Stimulated activated naive CD4-positive, alpha-beta T cell treated with Interleukin-2 at 50 U/mL for 16 hours (primary cell): ENCODE results near the gene PASK.

Source experiments
- DNase-seq: peaks from one replicate; lab custom pipeline; 2025; lab: John Stamatoyannopoulos, UW

The PASK gene

DNA sequence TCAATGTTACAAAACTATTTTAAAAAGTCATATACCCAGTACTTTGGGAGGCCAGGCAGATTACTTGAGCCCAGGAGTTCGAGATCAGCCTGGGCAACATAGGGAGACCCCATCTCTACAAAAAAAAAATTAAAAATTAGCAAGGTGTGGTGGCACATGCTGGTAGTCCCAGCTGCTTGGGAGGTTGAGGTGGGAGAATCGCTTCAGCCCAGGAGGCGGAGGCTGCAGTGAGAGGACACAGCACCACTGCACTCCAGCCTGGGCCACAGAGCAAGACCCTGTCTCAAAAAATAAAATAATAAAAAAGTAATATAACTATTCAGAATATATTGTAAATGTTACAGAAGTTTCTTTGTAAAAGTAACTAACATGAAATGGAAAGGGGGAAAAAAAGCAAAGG lies 1.9 kb downstream of the PASK start:
- no peak for DNase-seq

DNA sequence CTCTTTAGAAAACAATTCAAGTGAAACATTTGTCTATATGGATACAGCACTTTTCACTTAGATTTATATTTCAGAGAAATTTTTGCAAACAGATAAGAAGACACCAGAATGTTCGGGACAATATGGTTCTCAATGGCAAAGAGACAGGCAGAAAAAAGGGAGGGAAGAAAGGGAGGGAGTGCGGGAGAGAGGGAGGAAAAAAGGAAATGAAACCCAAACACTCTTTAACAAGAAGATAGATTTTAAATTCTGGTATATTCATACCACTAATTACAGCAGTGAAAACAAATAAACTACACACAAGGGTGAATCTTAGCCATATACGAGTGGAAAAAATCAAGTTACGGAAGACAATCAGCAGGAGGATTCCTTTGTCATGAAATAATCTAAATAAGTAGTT lies 3.0 kb downstream of the PASK start:
- DNase-seq = no peak

DNA sequence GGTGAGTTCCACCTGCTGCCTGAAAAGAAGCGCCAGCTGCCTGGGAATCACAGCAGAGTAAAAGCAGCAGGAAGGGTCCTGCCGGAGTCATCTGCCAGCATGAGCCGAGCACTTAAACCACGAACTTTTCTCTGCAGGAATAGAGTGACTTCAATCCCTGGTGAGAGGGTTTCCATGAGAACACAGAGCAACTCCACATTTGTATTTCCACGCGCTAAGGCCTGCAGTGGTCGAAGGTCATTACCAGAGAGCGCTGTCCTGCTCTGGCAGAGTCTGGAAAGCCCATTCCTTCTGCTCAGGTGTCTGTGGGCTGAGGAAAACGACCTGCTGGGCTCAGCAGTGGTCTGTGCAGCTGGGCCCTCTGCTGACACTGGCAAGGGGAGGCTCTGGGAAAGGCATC lies 6.7 kb downstream of the PASK start:
- no peak for DNase-seq

DNA sequence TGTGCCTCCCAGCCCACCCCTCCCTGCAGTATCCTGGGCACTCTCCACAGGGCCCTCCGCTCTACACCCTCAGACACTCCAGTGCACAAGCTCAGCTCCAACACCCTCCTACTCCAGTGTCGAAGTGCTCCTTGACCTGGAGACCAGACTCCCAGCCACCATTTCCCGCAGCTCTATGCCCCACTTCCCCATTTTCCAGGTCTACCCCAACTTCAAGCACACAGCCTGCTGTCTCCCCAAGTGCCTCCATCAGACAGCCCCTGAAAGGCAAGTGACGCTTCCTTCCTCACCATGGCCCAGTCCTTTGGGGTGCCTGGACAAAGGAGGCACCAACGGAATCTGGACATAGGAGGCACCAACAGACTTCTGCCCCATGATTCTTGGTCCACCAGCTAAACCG lies 7.2 kb downstream of the PASK start:
- no peak for DNase-seq

DNA sequence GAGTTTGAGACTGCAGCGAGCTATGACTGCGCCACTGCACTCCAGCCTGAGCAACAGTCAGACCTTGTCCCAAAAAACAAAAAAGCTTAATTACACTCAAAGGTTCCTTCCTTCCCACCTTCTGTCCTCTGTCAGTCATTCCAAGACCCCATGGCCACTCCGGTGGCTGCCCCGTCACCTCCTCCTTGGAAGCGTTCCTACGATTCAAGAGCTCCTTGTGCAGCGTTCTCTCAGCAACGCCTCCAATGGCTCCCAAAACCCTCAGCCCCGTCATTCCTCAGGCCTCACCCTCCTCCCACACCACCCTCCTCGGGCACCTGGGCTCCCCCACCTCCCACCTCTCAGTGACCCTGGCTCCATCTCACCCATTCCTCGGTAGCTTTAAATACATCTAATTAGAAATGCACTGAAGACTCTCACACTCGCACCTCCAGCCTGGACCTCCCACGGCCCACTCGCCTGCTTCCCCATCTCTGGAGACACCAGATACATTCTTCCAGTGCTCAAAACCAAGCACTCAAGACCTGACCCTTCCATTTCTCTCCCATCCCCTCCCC lies 8.0 kb downstream of the PASK start:
- no peak for DNase-seq

DNA sequence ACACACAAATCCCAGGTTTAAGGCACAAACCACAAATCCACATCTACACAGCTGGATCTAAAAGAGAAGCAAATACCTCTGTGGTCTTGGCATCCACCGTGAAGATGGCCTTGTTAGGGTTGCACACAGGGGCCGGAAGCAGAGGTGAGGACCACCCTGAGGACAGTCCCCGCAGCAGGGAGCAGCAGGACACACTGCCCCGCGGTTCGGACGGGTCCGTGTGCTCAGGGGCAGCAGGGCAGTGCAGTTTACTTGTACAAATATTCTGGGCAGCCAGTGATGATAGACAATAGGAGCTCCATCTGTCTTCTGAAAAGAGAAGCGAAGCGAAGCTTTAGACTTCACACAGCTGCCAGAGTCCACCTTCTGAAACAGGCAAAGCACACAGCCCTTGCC lies 8.8 kb downstream of the PASK start:
- no peak for DNase-seq

DNA sequence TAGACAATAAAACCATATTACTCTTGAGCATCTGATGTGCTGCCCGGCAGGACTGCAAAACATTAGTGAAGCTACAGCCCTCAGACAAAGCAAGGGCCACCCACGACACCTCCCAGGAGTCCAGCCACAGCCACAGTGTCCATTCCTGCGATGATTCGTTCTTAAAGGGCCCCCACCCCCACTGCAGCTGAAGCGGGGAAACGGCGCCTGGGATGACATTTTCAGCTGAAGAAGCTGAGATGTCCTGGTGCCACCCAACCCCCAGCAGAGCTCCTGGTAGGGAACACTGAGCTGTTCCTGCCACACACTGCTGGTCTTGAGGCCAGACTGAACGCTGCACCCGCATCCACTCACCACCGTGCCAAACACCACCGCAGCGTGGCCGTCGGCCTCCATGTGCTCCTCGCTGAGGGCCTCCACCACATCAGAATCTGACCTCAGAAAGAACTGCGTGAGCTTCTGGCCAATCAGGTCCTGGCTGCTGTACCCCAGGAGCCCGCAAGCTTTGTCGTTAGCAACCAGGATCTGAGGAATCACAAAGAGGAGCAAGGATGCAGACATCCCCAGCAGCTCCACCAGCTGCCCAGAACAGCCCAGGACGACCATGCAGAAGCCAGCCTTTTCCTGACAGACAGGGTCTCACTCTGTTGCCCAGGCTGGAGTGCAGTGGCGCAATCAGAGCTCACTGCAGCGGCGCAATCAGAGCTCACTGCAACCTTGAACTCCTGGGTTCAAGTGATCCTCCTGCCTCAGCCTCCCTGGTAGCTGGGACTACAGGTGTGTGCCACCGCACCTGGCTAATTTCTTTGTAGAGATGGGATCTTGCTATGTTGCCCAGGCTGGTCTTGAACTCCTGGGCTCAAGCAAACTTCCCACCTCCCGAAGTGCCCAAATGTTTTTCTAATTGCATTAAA lies 9.5 kb downstream of the PASK start:
- no peak for DNase-seq

DNA sequence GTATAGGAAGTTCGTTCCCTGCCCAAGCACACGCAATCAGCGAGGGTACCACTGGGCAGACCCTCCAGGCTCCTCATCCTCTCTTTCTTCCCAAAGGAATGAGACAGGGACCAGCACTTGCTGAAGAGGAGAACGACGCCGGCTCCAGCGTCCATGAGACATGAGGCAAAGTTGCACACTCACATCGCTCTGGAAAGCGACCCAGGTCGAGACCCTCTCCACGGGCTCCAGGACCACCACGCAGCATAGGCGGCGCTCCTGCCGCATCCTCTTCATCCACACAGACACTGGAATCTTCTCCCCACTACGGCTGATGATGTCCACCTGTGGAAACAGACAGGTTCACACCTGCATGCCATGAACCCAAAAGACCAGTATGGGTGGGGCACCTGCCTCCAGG lies 10.8 kb downstream of the PASK start:
- no peak for DNase-seq

DNA sequence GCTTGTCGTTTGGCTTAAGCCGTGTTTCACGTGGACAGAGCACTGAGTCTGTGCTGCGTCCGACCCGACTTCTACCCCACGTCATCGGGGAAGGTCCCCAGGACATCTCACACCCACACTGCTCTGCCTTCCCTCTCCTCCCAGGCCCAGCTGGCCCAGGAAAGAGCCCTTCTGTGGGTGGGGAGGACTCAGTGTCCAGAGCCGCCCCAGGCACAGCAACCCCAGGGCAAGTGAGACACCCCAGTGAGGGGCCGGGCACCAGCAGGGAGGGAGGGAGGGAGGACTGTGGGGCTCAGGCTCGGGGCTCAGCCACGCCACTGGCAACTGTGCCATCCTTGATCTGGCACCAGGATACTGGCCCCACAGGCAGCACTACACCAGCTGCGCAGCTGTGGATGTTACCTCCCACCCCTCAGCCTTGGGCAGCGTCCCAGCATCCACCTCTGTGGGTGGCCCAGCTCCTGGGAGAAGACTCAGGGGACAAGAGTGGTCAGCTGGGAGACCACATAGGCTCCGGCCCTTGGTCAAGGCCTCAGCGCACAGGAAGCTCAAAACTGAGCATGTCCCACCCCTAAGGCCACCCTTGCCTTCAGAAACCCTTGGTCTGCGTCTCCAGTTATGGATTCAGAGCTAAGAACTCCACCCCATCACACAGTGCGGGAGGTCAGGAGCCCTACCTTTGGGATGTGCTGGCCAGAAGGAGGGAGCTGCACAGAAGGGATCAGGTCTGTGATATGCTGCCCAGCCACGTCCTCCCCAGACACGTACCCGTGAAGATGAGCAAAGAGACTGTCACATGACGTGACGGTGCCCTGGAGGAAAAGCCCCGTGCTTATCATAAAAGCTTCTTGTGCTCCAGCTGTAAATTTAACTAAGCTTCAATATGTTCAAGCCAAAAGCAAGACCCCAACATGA lies 11.7 kb downstream of the PASK start:
- no peak for DNase-seq

DNA sequence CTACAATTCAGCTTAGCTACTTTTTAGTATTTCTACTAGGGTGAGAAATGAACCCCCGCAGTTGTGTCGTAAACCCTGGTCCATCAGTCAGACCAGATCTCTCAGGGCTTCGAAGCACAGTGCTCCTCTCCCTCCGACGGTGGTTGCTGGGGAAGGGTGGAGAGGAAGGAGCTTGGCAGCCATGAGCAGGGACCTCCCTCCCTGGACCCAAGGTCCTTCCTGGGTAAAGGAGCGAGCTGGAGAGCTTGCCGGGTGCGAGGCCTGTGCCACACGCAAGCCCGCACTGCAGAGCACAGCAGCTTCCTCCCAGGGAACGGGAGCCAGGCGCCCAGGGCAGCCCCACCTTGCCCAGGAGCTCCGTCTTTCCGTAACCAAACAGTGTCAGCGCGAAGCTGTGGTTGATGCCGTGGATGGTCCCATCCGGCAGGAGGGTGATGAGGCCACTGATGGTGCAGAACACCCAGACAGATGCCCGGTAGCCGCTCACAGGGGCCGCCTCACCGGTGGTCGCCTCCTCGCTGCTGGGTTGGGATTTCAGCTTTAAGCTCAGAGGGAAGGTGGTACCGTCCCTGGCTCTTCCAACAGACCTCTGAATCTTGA lies 12.5 kb downstream of the PASK start:
- DNase-seq = no peak

DNA sequence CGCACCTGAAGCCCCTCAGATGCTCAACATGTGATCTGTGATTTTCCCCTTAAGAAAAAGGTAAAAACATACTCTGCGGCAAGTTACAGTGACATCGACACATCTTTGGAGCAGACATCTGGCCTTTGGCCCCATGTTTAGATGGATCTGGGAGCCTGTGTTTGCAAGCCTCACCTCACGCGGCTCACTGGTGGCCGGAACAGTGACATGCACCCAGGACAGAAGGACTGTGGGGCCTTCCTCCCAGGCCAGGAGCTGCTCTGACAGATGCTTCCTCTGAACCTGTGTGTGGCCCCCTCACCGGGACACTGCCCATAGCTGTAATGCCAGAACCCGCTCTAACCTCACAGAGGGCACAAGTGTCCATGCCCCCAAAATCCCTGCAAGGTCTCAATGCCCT lies 13.1 kb downstream of the PASK start:
- no peak for DNase-seq

DNA sequence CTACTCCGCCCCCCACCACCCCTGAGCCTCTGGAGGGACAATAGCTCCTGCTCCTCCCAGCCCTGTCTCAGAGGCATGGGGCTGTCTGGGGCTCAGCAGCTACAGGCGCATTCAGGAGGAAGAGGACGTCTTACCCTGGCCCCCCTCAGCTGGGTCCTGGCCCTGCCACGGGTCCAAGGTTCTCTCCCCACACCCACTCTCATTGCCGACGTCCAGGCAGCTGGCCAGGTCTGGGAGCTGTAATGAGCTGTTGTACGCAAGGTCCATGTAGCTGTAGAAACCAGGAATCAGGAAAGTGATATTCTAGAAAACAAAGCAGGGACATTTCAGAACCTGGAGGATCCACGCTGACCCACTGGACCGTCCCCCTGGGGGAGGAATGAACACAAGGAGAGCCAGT lies 13.5 kb downstream of the PASK start:
- no peak for DNase-seq

DNA sequence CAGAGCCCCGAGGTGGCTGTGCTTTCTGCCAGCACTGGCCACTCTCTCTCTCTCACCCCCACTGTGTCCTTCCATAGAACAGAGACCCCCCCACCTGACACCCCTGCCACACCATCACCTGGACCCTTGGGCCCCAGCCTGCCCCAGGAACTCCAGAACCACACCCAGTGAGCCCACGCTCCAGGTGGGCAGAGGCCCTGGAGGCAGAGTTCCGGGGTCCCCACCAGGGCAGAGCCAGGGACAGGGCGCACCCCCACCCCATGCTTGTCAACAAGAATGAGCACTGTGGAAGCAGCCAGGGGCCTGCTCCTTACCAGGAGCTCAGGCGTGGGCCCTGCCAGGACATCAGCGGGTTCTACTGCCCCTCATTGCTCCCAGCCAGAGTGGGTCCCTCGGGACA lies 14.6 kb downstream of the PASK start:
- no peak for DNase-seq

DNA sequence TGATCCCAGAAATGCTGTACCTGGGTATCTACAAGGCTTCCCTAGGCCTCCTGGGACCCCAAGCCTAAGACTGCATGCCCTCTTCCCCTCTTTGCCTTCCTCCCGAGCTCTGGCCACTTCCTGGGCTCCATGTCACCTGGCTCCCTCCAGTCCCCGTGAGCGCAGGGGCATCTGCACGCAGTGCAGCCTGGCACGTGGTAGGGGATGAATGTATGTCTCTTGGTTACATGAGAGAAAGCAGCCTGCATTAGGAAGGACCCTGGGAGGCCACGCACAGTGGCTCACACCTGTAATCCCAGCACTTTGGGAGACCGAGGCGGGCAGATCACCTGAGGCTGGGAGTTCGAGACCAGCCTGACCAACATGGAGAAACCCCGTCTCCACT lies 15.8 kb downstream of the PASK start:
- no peak for DNase-seq

DNA sequence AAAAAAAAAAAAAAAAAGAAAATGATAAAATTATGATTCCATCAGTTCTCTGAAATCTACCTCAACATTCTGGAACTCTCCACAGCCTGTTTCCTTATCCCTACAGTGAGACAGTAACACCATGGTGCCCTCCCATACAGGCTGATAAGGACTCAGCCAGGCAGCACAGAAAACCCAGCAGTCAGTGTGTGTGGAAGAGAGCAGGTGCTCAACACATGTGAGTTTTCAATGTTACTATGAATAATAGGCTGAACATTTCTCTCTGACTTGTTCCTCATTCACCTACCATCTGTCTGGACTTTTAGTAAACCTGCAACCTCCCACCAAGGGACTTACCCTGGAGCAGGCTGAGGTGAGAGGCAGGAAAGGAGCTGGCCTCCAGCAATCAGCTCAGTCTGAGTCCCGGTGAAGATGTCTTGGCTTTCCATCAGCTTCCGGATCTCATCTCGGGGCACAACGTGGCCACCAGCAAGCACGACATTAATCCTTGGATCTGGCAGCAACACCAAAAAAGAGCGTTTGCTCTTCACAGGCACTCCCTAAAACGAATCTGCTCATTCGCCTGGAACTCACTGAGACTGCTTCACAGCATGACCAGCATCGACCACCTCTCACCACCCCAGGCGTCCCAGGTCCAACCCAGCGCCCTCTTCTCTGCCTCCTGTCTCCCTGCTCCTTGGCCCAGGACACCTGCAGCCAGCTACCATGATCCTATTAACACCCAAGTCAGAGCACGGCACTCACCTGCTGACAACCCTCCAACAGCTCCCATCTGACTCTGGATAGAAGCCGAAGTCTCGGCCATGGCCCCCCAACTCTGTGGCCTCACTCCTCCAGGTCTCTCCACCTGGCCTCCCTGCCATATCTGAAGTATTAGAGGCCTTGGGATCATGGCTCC lies 16.5 kb downstream of the PASK start:
- DNase-seq = no peak

DNA sequence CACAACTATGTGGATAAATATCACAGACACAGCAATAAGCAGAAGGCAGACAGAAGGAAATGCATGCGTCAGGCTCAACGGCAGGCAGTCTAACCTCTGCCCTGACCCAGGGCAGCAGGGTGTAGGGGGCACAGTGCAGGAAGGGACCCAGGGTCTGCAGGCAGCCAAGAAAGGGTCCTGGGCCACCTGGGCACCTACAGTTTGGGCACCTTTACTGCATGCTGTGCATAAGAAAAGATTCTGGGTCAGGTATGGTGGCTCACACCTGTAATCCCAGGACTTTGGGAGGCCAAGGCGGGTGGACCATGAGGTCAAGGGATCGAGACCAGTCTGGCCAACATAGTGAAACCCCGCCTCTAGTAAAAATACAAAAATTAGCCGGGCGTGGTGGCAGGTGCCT lies 17.7 kb downstream of the PASK start:
- DNase-seq = no peak

DNA sequence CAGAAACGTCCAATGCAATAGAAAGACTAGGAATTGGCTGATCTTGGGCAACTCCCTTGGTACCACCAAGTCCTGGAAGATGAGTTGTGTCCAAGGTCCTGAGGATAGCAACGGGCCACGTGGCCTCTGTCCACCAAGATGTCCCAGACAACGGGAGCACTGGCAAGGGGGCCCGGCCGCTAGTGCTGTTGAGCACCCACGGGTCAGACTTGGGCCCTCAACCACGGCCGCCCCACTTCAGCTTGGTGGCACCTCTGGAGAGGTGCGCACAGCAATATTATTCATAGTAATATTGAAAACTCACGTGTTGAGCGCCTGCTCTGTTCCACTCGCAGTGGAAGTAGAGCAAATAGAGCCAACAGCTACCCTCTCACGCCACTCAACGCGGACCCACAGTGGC lies 19.0 kb downstream of the PASK start:
- no peak for DNase-seq

DNA sequence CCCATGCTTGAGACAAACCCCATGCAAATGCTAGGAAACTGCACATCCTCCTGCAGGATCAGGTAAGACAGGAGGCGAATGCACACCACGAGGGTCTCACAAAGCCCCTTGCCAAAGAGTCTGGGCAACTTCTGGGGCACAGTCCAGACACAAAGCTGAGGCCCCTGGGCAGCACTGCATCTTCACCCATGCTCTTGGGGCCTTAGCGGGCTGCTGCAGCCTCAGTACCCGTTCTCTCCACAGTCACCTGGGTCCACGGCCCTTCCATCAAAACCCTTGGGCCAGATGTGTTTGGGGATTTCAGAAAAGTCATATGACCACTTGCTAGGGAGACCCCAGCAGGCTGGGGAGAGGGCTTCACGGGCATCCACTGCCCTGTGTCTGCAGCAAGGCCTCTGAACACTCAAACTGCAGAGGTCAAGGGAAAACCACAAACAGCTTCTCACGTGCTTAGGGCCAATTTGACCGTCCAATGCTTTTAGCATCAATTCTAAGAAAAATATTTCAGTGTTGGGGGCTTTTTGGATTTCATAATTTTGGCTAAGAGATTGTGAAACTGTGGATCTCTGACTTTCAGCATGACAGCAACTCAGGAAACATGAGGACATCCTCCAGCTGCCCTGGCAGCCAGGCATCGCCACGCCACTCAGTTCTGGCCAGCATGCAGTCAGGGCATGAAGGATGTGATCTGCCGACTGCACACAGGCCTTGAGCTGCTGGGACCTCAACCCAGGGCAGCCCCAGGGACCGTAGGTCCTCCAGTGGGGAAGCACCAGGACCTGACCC lies 20.0 kb downstream of the PASK start:
- DNase-seq = no peak

DNA sequence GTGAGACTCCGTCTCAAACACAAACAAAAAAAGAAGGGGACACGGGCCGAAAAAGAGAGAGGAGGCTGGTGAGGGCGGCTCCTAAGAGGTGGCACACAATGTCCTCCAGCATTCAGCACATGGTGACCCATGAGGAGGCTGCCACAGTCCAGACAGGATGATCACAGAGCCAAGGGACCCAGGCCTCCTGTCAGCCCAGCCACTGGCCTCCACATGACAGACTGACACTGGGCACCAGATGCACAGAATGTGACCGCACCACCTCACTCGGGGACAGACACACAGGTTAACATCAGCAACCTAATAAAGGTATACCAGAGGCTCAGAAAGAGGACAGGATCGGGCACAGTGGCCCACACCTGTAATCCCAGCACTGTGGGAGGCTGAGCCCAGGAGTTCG lies 21.0 kb downstream of the PASK start:
- no peak for DNase-seq

DNA sequence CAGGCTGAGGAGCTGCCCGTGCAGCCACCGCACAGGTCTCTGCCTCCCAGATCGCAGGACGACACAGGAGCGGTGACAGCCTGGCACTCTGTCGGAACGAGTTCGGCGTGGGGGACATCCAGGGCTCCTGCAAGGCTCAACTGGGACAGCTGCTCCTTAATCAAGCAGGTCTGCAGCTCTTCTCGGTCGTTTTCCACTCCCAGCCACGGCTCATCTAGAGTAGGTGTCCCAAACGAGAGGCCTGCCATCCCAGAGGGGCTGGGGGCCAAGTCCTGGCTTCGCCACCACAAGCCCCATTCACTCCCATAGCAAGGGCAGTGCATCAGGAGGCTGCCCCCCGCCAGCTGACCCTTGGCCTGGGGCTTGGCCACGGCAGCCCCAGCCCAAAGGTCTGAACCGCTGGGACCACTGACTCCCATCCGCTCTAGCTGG lies 22.5 kb downstream of the PASK start:
- no peak for DNase-seq

DNA sequence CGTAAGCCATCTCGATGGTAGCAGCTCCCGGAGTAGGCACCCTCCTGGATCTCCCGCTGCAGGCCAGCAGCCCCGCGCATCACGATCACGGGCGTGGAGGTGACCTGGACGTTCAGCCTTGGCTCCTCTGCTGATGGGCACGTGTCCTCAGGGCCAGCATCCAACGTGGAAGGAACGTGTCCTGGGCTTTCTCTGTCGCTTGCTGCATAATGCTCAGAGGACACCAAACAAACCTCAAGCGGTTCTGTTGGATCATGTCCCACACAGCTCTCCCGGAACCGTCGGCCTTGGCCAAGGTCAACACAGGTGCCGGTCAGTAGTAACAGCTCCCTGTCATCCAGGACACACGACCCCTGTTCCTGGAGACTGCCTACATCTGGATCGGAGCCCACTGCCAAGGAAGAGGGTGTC lies 23.1 kb downstream of the PASK start:
- no peak for DNase-seq
